ENCODE measurements around the gene ZNF584. TPM values are rescaled to one million over a fixed set of nuclear protein-coding genes. Genes with fewer than 3 reads are reported as not detected.

The ZNF584 gene
- total and polyA plus RNA-seq, 10 of the 15 experiments (the other 5 are each of a cell fraction or from before 2014, with no cell fraction given): 2.0 to 10.7 (median 6.3) TPM

DNA sequence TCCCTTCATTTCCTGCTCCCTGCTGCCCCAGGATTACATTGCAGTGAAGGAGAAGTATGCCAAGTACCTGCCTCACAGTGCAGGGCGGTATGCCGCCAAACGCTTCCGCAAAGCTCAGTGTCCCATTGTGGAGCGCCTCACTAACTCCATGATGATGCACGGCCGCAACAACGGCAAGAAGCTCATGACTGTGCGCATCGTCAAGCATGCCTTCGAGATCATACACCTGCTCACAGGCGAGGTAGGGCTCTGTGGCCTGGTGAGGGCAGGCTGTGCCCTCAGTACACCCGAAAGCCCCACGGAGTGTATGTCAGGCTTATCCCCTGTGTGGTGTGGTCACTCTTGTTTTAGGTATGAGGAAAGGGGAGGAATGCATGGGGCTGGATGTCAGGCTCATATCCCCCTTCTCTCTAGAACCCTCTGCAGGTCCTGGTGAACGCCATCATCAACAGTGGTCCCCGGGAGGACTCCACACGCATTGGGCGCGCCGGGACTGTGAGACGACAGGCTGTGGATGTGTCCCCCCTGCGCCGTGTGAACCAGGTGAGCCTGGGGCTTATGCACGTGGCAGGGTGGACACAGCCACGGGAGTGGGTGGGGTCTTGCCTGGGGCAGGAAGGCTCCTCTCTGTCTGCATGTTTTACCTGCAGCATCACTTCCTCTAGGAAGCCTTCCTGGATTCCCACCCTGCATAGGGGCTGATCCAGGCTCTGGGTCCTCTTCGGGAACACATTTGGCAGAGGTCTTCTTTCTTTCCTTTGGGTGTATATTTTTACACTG lies 15.3 kb upstream of the ZNF584 start:
- in situ Hi-C loops (cut with MboI) (no loop called here), intact Hi-C loops (cut with micrococcal nuclease; ENCODE audit: unreplicated experiment) (no loop called here)
- Histone ChIP-seq H3K9ac (ENCODE audit: control insufficient read depth, insufficient read depth, low read length) (no peak overlapping the region), H3K27ac (ENCODE audit: control insufficient read depth, insufficient read depth) (no peak overlapping the region), H4K20me1 (ENCODE audit: control insufficient read depth, insufficient read depth) (peaks cover 6% of the 10 kb centered on the region), H3K36me3 (ENCODE audit: control insufficient read depth in 2 of 2, insufficient read depth in 2 of 2, low read length in 1 of 2) (peaks cover 18 to 26% of the 10 kb centered on the region in 2 experiments), H3K4me3 (no peak overlapping the region), H2AFZ (ENCODE audit: control insufficient read depth, low read depth, low read length) (no peak overlapping the region), H3K79me2 (ENCODE audit: control insufficient read depth, insufficient read depth, low read length) (peaks cover 23% of the 10 kb centered on the region), H3K27me3 (replicated peaks in 1 of 2; ENCODE audit: control insufficient read depth in 2 of 2, insufficient read depth in 2 of 2, low read length in 1 of 2) (no peaks in the 10 kb centered on the region), H3K4me2 (ENCODE audit: control insufficient read depth, insufficient read depth) (no peak overlapping the region), H3K9me3 (replicated peaks; ENCODE audit: control insufficient read depth, insufficient read depth, low read length) (no peaks in the 10 kb centered on the region), H3K4me1 (ENCODE audit: control insufficient read depth, insufficient read depth, low read length) (no peaks in the 10 kb centered on the region; the same call in 1 of the 2 replicates)
- 97% methylated on average over 24 of the region's 26 CpGs for WGBS (ENCODE audit: insufficient coverage, insufficient replicate concordance, low lambda C conversion rate, missing lambda C conversion rate)
- BruUV-seq (replicated peaks): no TSS peak
- ChIA-PET CTCF (no interaction called here), RAD21 (ENCODE audit: unreplicated experiment) (no interaction called here), SMC1A (ENCODE audit: uncharacterized antibody, unreplicated experiment) (no interaction called here), POLR2A (no interaction called here)
- TF ChIP-seq POLR2AphosphoS5 (IDR thresholded peaks at IDR 0.05; ENCODE audit: low read length) (peak; percentile 63), POLR2A (IDR thresholded peaks at IDR 0.05; ENCODE audit: low read depth, low read length) (peak; percentile 58), EED (IDR thresholded peaks at IDR 0.05; ENCODE audit: low read depth) (no peak), ZNF217 (IDR thresholded peaks at IDR 0.05) (no peak), HCFC1 (IDR thresholded peaks at IDR 0.05; ENCODE audit: low read length) (no peak), PML (IDR thresholded peaks at IDR 0.05; ENCODE audit: low read length) (no peak), ETV6 (conservative IDR thresholded peaks at IDR 0.05 in 1 of 2, IDR thresholded peaks at IDR 0.05 in 1 of 2; ENCODE audit: borderline replicate concordance in 1 of 2, low read depth in 1 of 2) (no peak)
- TF ChIP-seq, protein P1, sequence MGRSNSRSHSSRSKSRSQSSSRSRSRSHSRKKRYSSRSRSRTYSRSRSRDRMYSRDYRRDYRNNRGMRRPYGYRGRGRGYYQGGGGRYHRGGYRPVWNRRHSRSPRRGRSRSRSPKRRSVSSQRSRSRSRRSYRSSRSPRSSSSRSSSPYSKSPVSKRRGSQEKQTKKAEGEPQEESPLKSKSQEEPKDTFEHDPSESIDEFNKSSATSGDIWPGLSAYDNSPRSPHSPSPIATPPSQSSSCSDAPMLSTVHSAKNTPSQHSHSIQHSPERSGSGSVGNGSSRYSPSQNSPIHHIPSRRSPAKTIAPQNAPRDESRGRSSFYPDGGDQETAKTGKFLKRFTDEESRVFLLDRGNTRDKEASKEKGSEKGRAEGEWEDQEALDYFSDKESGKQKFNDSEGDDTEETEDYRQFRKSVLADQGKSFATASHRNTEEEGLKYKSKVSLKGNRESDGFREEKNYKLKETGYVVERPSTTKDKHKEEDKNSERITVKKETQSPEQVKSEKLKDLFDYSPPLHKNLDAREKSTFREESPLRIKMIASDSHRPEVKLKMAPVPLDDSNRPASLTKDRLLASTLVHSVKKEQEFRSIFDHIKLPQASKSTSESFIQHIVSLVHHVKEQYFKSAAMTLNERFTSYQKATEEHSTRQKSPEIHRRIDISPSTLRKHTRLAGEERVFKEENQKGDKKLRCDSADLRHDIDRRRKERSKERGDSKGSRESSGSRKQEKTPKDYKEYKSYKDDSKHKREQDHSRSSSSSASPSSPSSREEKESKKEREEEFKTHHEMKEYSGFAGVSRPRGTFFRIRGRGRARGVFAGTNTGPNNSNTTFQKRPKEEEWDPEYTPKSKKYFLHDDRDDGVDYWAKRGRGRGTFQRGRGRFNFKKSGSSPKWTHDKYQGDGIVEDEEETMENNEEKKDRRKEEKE (IDR thresholded peaks at IDR 0.05): no peak
- TF ChIP-seq, protein P2, sequence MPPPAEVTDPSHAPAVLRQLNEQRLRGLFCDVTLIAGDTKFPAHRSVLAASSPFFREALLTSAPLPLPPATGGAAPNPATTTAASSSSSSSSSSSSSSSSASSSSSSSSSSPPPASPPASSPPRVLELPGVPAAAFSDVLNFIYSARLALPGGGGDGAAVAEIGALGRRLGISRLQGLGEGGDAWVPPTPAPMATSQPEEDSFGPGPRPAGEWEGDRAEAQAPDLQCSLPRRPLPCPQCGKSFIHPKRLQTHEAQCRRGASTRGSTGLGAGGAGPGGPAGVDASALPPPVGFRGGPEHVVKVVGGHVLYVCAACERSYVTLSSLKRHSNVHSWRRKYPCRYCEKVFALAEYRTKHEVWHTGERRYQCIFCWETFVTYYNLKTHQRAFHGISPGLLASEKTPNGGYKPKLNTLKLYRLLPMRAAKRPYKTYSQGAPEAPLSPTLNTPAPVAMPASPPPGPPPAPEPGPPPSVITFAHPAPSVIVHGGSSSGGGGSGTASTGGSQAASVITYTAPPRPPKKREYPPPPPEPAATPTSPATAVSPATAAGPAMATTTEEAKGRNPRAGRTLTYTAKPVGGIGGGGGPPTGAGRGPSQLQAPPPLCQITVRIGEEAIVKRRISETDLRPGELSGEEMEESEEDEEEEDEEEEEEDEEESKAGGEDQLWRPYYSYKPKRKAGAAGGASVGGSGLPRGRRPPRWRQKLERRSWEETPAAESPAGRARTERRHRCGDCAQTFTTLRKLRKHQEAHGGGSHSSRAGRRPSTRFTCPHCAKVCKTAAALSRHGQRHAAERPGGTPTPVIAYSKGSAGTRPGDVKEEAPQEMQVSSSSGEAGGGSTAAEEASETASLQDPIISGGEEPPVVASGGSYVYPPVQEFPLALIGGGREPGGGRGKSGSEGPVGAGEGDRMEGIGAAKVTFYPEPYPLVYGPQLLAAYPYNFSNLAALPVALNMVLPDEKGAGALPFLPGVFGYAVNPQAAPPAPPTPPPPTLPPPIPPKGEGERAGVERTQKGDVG (CRISPR knock-in tag; IDR thresholded peaks at IDR 0.05): no peak
- TF ChIP-seq, protein P3, sequence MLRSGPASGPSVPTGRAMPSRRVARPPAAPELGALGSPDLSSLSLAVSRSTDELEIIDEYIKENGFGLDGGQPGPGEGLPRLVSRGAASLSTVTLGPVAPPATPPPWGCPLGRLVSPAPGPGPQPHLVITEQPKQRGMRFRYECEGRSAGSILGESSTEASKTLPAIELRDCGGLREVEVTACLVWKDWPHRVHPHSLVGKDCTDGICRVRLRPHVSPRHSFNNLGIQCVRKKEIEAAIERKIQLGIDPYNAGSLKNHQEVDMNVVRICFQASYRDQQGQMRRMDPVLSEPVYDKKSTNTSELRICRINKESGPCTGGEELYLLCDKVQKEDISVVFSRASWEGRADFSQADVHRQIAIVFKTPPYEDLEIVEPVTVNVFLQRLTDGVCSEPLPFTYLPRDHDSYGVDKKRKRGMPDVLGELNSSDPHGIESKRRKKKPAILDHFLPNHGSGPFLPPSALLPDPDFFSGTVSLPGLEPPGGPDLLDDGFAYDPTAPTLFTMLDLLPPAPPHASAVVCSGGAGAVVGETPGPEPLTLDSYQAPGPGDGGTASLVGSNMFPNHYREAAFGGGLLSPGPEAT (IDR thresholded peaks at IDR 0.05; ENCODE audit: low read depth): no peak
- ATAC-seq: no peak
- FAIRE-seq: no peak
- DNase-seq (ENCODE audit: low read depth, low spot score): no peak
